Trophoblast cell (in vitro differentiated cells and primary cell): ENCODE results near the gene DHX35.

Source experiments
- DNase-seq, 2 donors: peaks; one replicate each; pipeline ENCODE4 v3.0.0-alpha.2; 2016
- H2AFZ ChIP-seq: 2 replicates; pipeline ENCODE4 v1.6.1; 2013; ENCODE audit warnings: low read length, moderate library complexity, mild to moderate bottlenecking; ENCODE audit not compliant: insufficient read depth, poor library complexity
- H2AK5ac ChIP-seq: 2 replicates; pipeline ENCODE4 v1.6.1; 2013; ENCODE audit warnings: mild to moderate bottlenecking, low read length
- H2BK120ac ChIP-seq: 2 replicates; pipeline ENCODE4 v1.6.1; 2013; ENCODE audit warnings: low read length, mild to moderate bottlenecking, moderate library complexity; ENCODE audit not compliant: insufficient read depth, poor library complexity
- H2BK12ac ChIP-seq: 2 replicates; pipeline ENCODE4 v1.6.1; 2013; ENCODE audit warnings: mild to moderate bottlenecking, low read length, moderate library complexity
- H2BK5ac ChIP-seq: 2 replicates; pipeline ENCODE4 v1.6.1; 2013; ENCODE audit warnings: low read length, low read depth, moderate library complexity, mild to moderate bottlenecking; ENCODE audit not compliant: poor library complexity
- H3K14ac ChIP-seq: 2 replicates; pipeline ENCODE4 v1.6.1; 2013; ENCODE audit warnings: mild to moderate bottlenecking, low read length
- H3K18ac ChIP-seq: 2 replicates; pipeline ENCODE4 v1.6.1; 2013; ENCODE audit warnings: mild to moderate bottlenecking, low read length
- H3K23ac ChIP-seq: 2 replicates; pipeline ENCODE4 v1.6.1; 2013; ENCODE audit warnings: low read length
- H3K27ac ChIP-seq: 2 replicates; pipeline ENCODE4 v1.5.1; 2013; ENCODE audit warnings: low read depth, mild to moderate bottlenecking, inconsistent platforms, low read length, moderate library complexity
- H3K27me3 ChIP-seq: 2 replicates; pipeline ENCODE4 v1.6.1; 2013; ENCODE audit warnings: inconsistent platforms, mild to moderate bottlenecking, low read length, moderate library complexity; ENCODE audit not compliant: insufficient read depth
- H3K36me3 ChIP-seq, 2 experiments: 1 replicate in 1 of 2; 2 replicates in 1 of 2; pipeline ENCODE4 v1.6.1; 2013; ENCODE audit warnings: low read length in 2 of 2, mild to moderate bottlenecking in 2 of 2, moderate library complexity in 1 of 2; ENCODE audit not compliant: insufficient read depth in 2 of 2, control insufficient read depth in 1 of 2
- H3K4ac ChIP-seq: 2 replicates; pipeline ENCODE4 v1.6.1; 2013; ENCODE audit warnings: low read depth, mild to moderate bottlenecking, low read length, moderate library complexity
- H3K4me1 ChIP-seq, 2 experiments: 1 replicate in 1 of 2; 2 replicates in 1 of 2; pipeline ENCODE4 v1.6.1; 2013; ENCODE audit warnings: low read length in 2 of 2, mild to moderate bottlenecking in 2 of 2, moderate library complexity in 1 of 2; ENCODE audit not compliant: insufficient read depth in 2 of 2, control insufficient read depth in 1 of 2
- H3K4me2 ChIP-seq: 2 replicates; pipeline ENCODE4 v1.6.1; 2013; ENCODE audit warnings: inconsistent platforms, mild to moderate bottlenecking, low read length, moderate library complexity
- H3K4me3 ChIP-seq: 2 replicates; pipeline ENCODE4 v1.5.1; 2013; ENCODE audit warnings: mild to moderate bottlenecking, low read depth, low read length, inconsistent platforms
- H3K79me1 ChIP-seq: one replicate; pipeline ENCODE4 v1.6.1; 2013; ENCODE audit warnings: low read length
- H3K79me2 ChIP-seq: 2 replicates; pipeline ENCODE4 v1.6.1; 2013; ENCODE audit warnings: low read length, mild to moderate bottlenecking; ENCODE audit not compliant: control insufficient read depth, insufficient read depth, poor library complexity
- H3K9ac ChIP-seq: 2 replicates; pipeline ENCODE4 v1.6.1; 2013; ENCODE audit warnings: mild to moderate bottlenecking, low read length
- H3K9me3 ChIP-seq: 2 replicates; pipeline ENCODE4 v1.6.1; 2013; ENCODE audit warnings: low read depth, mild to moderate bottlenecking, control low read depth, inconsistent platforms, low read length; ENCODE audit not compliant: insufficient read depth
- H4K12ac ChIP-seq: 2 replicates; pipeline ENCODE4 v1.6.1; 2013; ENCODE audit warnings: low read depth, mild to moderate bottlenecking, low read length, moderate library complexity
- H4K8ac ChIP-seq: 2 replicates; pipeline ENCODE4 v1.6.1; 2013; ENCODE audit warnings: low read depth, mild to moderate bottlenecking, low read length, moderate library complexity
- H4K91ac ChIP-seq: one replicate; pipeline ENCODE4 v1.6.1; 2013; ENCODE audit warnings: low read depth, mild to moderate bottlenecking, low read length, moderate library complexity
- WGBS: extraction: QIAGEN DNeasy Blood & Tissue Kit; methylation state at CpG from one replicate; pipeline ENCODE4 v1.1.7; 2013; ENCODE audit warnings: missing lambda C conversion rate; ENCODE audit not compliant: insufficient read length, insufficient coverage; ENCODE audit errors: extremely low coverage; 5-methylcytosine and 5-hydroxymethylcytosine counted together

DHX35 gene

DNA sequence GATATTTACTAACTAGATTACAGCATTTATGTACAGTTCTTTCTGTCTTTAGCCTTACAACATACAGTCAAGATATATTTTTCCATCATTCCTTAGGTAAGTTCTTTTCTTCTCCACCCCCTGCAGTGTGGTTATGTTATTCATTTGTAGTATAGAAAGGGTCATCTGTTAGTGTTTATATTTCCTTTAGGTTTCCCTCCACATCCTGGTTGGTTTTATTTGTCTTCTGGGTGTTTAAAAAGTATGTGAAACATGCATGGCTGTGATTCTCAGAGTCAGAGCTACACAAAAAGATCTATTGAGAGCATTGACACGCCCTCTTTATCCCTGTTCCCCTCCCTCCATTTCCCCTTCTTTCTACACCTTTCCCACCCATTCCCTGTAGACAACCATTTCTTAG lies 20.1 kb downstream of the DHX35 start:
- WGBS: no CpG with 5 or more reads among the region's 1 CpG

DNA sequence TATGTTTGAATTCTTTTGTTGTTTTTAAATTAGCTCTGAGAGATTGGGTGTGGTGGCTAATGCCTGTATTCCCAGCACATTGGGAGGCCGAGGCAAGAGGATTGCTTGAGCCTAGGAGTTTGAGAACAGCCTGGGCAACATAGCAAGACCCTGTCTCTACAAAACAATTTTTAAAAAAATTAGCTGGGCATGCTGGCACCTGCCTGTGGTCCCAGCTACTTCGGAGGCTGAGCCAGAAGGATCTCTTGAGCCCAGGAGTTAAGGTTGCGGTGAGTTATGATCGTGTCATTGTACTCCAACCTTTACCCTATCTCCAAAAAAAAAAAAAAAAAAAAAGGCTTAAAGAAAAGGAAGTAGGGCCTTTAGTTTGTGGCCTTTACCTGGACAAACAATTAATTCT lies 22.9 kb downstream of the DHX35 start:
- Histone ChIP-seq H3K36me3 (peaks cover 0 to 1% of the 10 kb centered on the region in 2 experiments), H2BK12ac (no peak overlapping the region), H3K4me3 (no peak overlapping the region), H3K27me3 (no peaks in the 10 kb centered on the region), H3K18ac (no peak overlapping the region), H3K27ac (no peak overlapping the region), H3K9ac (no peak overlapping the region), H3K14ac (no peak overlapping the region), H4K8ac (no peak overlapping the region), H3K4me2 (no peak overlapping the region), H4K12ac (no peak overlapping the region), H3K23ac (no peak overlapping the region), H2AFZ (no peak overlapping the region), H4K91ac (no peak overlapping the region), H3K79me1 (no peaks in the 10 kb centered on the region), H3K4ac (no peak overlapping the region), H2AK5ac (no peak overlapping the region), H2BK120ac (no peak overlapping the region), H3K4me1 (no peaks in the 10 kb centered on the region), H3K79me2 (no peaks in the 10 kb centered on the region), H2BK5ac (no peak overlapping the region), H3K9me3 (no peaks in the 10 kb centered on the region)
- WGBS: no CpG with 5 or more reads among the region's 4 CpGs
- peak; percentile 42 to 65 for DNase-seq

More for the DNA sequence above, 20.1 kb downstream of the DHX35 start:
- Histone ChIP-seq H3K18ac (no peak overlapping the region), H2BK12ac (no peak overlapping the region), H3K23ac (no peak overlapping the region), H3K27ac (no peak overlapping the region), H4K8ac (no peak overlapping the region), H4K12ac (no peak overlapping the region), H2BK5ac (no peak overlapping the region), H3K4me3 (no peak overlapping the region), H3K27me3 (no peaks in the 10 kb centered on the region), H3K9me3 (no peaks in the 10 kb centered on the region), H2BK120ac (no peak overlapping the region), H2AFZ (no peak overlapping the region), H3K79me1 (no peaks in the 10 kb centered on the region), H3K4me1 (no peaks in the 10 kb centered on the region), H3K14ac (no peak overlapping the region), H4K91ac (no peak overlapping the region), H2AK5ac (no peak overlapping the region), H3K9ac (no peak overlapping the region), H3K4ac (no peak overlapping the region), H3K36me3 (peaks cover 0 to 2% of the 10 kb centered on the region in 2 experiments), H3K79me2 (no peaks in the 10 kb centered on the region), H3K4me2 (no peak overlapping the region)
- DNase-seq: no peak

DNA sequence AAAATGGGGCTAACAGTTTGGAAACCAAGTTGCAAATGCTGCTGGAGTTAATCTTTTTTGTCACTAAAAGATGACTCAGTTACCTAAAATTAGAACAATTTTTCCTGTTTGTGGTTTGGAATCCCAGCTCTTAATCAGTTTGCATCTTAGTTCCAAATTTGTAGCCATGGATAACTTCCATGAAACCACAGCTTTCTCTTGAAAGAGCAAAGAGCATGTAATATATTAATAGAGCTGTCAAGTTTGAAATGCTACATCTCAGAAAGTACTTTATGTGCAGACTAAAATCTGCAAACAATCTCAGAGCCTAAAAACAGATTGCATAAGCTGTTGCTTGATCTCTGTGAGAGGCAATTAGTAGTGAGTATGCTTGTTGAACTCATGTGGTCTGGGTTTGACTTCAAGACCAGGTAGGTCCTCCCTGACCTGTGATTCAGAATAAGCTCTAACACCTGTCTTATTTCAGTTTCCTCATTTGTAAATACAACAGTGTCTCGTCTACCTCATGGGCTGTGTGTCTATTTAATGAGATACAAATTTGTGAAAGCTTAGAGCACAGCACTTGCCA lies 23.5 kb downstream of the DHX35 start:
- Histone ChIP-seq H3K4ac (no peak overlapping the region), H3K9ac (no peak overlapping the region), H2AK5ac (no peak overlapping the region), H3K27me3 (no peaks in the 10 kb centered on the region), H3K23ac (no peak overlapping the region), H2BK12ac (no peak overlapping the region), H3K79me1 (no peaks in the 10 kb centered on the region), H3K4me3 (no peak overlapping the region), H2BK120ac (no peak overlapping the region), H3K14ac (no peak overlapping the region), H2BK5ac (no peak overlapping the region), H3K4me2 (no peak overlapping the region), H4K12ac (no peak overlapping the region), H3K18ac (no peak overlapping the region), H3K79me2 (no peaks in the 10 kb centered on the region), H2AFZ (no peak overlapping the region), H4K91ac (no peak overlapping the region), H3K36me3 (peaks cover 0 to 1% of the 10 kb centered on the region in 2 experiments), H3K4me1 (no peaks in the 10 kb centered on the region), H3K9me3 (no peaks in the 10 kb centered on the region), H4K8ac (no peak overlapping the region), H3K27ac (no peak overlapping the region)
- no CpG with 5 or more reads among the region's 1 CpG for WGBS
- DNase-seq: peak in 1 of 2 donors; percentile 71

DNA sequence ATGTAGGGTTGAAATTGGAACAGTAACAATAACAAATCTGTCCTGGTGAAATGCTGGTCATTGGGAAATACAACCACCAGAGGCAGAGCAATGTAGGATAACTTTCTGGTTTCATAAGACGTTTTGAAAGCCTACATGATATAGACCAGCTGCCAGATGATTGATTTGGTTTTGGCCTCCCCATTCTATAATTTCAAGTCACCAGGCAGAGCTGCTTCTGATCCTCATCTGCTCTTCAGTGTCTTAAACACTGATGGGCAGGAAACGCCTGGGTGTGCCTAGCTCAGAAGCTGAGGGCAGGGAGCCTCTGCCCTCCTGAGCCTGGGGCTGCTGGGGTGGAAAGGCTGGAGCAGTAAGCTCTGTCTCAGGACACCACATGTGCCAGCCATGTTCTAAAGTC lies 24.5 kb downstream of the DHX35 start:
- Histone ChIP-seq H3K4me3 (no peak overlapping the region), H3K79me1 (no peaks in the 10 kb centered on the region), H4K12ac (no peak overlapping the region), H3K23ac (no peak overlapping the region), H2BK5ac (no peak overlapping the region), H3K27me3 (no peaks in the 10 kb centered on the region), H3K4ac (no peak overlapping the region), H3K18ac (no peak overlapping the region), H2AK5ac (no peak overlapping the region), H3K4me1 (no peaks in the 10 kb centered on the region), H3K14ac (no peak overlapping the region), H4K8ac (no peak overlapping the region), H4K91ac (no peak overlapping the region), H2BK12ac (no peak overlapping the region), H3K9ac (no peak overlapping the region), H3K9me3 (no peaks in the 10 kb centered on the region), H2BK120ac (no peak overlapping the region), H3K27ac (no peak overlapping the region), H2AFZ (no peak overlapping the region), H3K79me2 (no peaks in the 10 kb centered on the region), H3K4me2 (no peak overlapping the region), H3K36me3 (peaks cover 0 to 1% of the 10 kb centered on the region in 2 experiments)
- no peak for DNase-seq
- WGBS: no CpG with 5 or more reads among the region's 2 CpGs
